Caco-2 (cell line): Measurements from ENCODE around the gene CXCL16. TPM values are rescaled to one million over a fixed set of nuclear protein-coding genes. Genes with fewer than 3 reads are reported as not detected.
A peak's percentile ranks its signal among the peaks of the same experiment; 100 is the strongest.

Experiments
- BruUV-seq: library from RNA; stranded (reverse); fragments of 400-500 nt; replicated peaks from 2 replicates; lab custom pipeline; 2021; lab: Mats Ljungman, UMichigan
- CTCF ChIA-PET: fragments of 300-600 bp; sonication (Branson Sonifier 250); formaldehyde crosslinking; loops from one replicate; lab custom pipeline; 2022; ENCODE audit warnings: antibody characterized with exemption; lab: Charles Lee
- POLR2A ChIA-PET: fragments of 300-600 bp; sonication (Branson Sonifier 250); formaldehyde crosslinking; loops from one replicate; lab custom pipeline; 2022; ENCODE audit warnings: antibody characterized with exemption; lab: Charles Lee
- DNase-seq, 2 experiments: peaks; one replicate each; pipeline versions ENCODE4 v3.0.0 to v3.0.0-alpha.2; 2020 to 2022
- H3K27me3 ChIP-seq: replicated peaks from 2 replicates; pipeline ENCODE4 v1.6.0; 2011; ENCODE audit warnings: low read length; ENCODE audit not compliant: control insufficient read depth, insufficient read depth
- H3K36me3 ChIP-seq: 2 replicates; pipeline ENCODE4 v1.5.1; 2011; ENCODE audit warnings: low read length; ENCODE audit not compliant: control insufficient read depth, insufficient read depth
- H3K4me1 ChIP-seq: fragments of 250-450 bp; sonication (Bioruptor Pico); 2 replicates; pipeline ENCODE4 v1.5.1; 2020; ENCODE audit warnings: mild to moderate bottlenecking
- H3K4me3 ChIP-seq: 2 replicates; pipeline ENCODE4 v1.5.1; 2011; ENCODE audit warnings: low read depth, mild to moderate bottlenecking, control low read depth, low read length
- H3K9me3 ChIP-seq: fragments of 250-450 bp; sonication (Bioruptor Pico); 2 replicates; pipeline ENCODE4 v1.5.1; 2020; ENCODE audit warnings: mild to moderate bottlenecking, moderate library complexity
- H3K27ac Mint-ChIP-seq: one replicate; pipeline ENCODE4 v1.8.0; 2022; ENCODE audit warnings: mixed read lengths; ENCODE audit not compliant: unreplicated experiment
- H3K27me3 Mint-ChIP-seq: one replicate; pipeline ENCODE4 v1.8.0; 2022; ENCODE audit warnings: mixed read lengths; ENCODE audit not compliant: insufficient read depth, unreplicated experiment
- H3K36me3 Mint-ChIP-seq: one replicate; pipeline ENCODE4 v1.8.0; 2022; ENCODE audit warnings: mild to moderate bottlenecking, mixed read lengths; ENCODE audit not compliant: insufficient read depth, unreplicated experiment
- H3K4me1 Mint-ChIP-seq: one replicate; pipeline ENCODE4 v1.8.0; 2022; ENCODE audit warnings: low read depth, mixed read lengths; ENCODE audit not compliant: unreplicated experiment
- H3K4me3 Mint-ChIP-seq: one replicate; pipeline ENCODE4 v1.8.0; 2022; ENCODE audit warnings: mild to moderate bottlenecking, moderate library complexity, mixed read lengths; ENCODE audit not compliant: unreplicated experiment
- H3K9me3 Mint-ChIP-seq: one replicate; pipeline ENCODE4 v1.8.0; 2022; ENCODE audit warnings: mixed read lengths; ENCODE audit not compliant: unreplicated experiment
- CTCF ChIP-seq, 2 experiments: fragments of 200-600 bp in 1 of 2; IDR thresholded peaks; 1 replicate in 1 of 2; 2 replicates in 1 of 2; pipeline versions ENCODE4 v1.5.1 to v1.8.0; 2011 to 2022; ENCODE audit warnings: antibody characterized with exemption in 1 of 2, control low read depth in 1 of 2, inconsistent platforms in 1 of 2, low read depth in 1 of 2, low read length in 1 of 2, mild to moderate bottlenecking in 1 of 2, moderate library complexity in 1 of 2; ENCODE audit not compliant: insufficient read depth in 1 of 2, severe bottlenecking in 1 of 2, unreplicated experiment in 1 of 2
- intact Hi-C: fragments of 100-400 bp; cut with micrococcal nuclease; formaldehyde crosslinking; loops from one replicate; pipeline ENCODE4 v1.10.0; 2022; ENCODE audit not compliant: unreplicated experiment
- total RNA-seq: library from RNA; stranded (reverse); gene quantifications from 2 replicates; pipeline ENCODE4 v1.2.3, GENCODE V29; 2022

CXCL16 gene
- total RNA-seq, 1 experiment from 2014 or later: 55.3 TPM

DNA sequence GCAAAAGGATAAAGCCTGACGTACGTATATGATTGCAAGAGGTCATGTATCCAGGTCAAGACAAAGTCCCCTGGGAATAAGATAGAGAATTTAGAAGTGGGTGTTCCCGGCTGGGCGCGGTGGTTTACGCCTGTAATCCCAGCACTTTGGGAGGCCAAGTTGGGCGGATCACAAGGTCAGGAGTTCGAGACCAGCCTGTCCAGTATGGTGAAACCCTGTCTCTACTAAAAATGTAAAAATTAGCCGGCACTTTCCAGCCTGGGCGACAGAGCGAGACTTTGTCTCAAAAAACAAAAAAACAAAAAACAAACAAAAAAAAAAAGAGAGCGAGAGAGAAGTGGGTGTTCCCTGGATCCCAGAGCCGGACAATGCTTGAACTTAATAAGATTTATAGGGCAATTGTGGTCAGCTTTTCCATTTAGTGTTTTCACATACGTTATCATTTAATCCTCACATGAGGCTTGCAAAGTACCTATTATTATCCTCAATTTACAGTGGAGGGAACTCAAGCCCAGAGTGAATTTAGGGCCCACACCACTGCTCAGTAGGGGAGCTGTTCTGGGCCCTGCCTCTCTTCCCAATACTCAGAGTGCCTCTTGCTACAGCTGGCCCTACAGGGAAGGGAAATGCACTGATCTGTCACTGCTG is 48.6 kb upstream of the CXCL16 start:
- Histone ChIP-seq H3K36me3 (no peaks in the 10 kb centered on the region), H3K4me3 (peak overlapping the region; percentile 21), H3K4me1 (peaks cover 10% of the 10 kb centered on the region), H3K27me3 (no peaks in the 10 kb centered on the region), H3K9me3 (no peaks in the 10 kb centered on the region)
- H3K4me3 Mint-ChIP-seq: peak overlapping the region; percentile 90
- POLR2A ChIA-PET: interaction anchor here (1.3 to 1.4 kb wide), 2 partner anchors 17 to 78 kb away, joined by 3 read pairs; partner anchors contain the start of genes ARRB2 and TM4SF5
- H3K27me3 Mint-ChIP-seq: no peaks in the 10 kb centered on the region
- H3K4me1 Mint-ChIP-seq: peaks cover 6% of the 10 kb centered on the region
- peak overlapping the region; percentile 86 for H3K27ac Mint-ChIP-seq
- TSS peak; percentile 62 for BruUV-seq
- CTCF ChIA-PET: interaction anchor here (1.4 to 4.0 kb wide), 3 partner anchors 17 to 56 kb away, joined by 4 to 31 read pairs (median 13); partner anchors contain the start of genes MED11 and TM4SF5
- no peak for TF ChIP-seq CTCF (IDR thresholded peaks at IDR 0.05; ENCODE audit: insufficient read depth in 1 of 2, low read depth in 1 of 2, low read length in 1 of 2, severe bottlenecking in 1 of 2, unreplicated experiment in 1 of 2)
- H3K9me3 Mint-ChIP-seq: no peaks in the 10 kb centered on the region
- H3K36me3 Mint-ChIP-seq: peaks cover 15% of the 10 kb centered on the region
- DNase-seq: no peak
- intact Hi-C loops: loop anchor here (1.0 kb wide), 1 partner anchor 10 kb away; no protein-coding TSS in a partner anchor

DNA sequence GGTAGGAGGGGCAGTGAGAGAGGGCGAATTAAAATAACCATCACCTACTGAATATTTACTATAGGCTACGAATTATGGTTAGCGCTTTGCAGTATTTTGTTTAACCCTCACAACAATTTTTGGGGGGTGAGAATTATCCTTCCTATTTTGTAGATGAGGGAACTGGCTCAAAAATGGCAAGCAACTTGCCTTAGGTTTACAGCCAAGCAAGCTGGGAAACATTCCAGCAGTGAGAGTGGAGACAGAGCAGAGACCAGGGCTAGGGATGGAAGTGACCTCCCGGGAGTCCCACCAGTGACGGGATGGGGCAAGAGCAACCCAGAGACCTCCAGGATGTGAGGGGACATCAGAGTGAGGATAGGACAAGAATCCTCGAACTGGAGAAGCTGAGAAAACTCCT is 46.8 kb upstream of the CXCL16 start:
- TF ChIP-seq CTCF (IDR thresholded peaks at IDR 0.05; ENCODE audit: insufficient read depth in 1 of 2, low read depth in 1 of 2, low read length in 1 of 2, severe bottlenecking in 1 of 2, unreplicated experiment in 1 of 2): no peak
- Mint-ChIP-seq H3K27me3 (no peaks in the 10 kb centered on the region), H3K27ac (peak overlapping the region; percentile 55), H3K9me3 (no peaks in the 10 kb centered on the region), H3K36me3 (peaks cover 15% of the 10 kb centered on the region), H3K4me3 (no peak overlapping the region), H3K4me1 (peaks cover 6% of the 10 kb centered on the region)
- Histone ChIP-seq H3K9me3 (no peaks in the 10 kb centered on the region), H3K27me3 (no peaks in the 10 kb centered on the region), H3K4me1 (peaks cover 10% of the 10 kb centered on the region), H3K36me3 (no peaks in the 10 kb centered on the region), H3K4me3 (no peak overlapping the region)
- no peak for DNase-seq
- ChIA-PET CTCF (interaction anchor here (0.6 kb wide), 1 partner anchor 13 kb away, joined by 7 read pairs; no protein-coding TSS in a partner anchor), POLR2A (interaction anchor here (0.6 kb wide), 1 partner anchor 49 kb away, joined by 3 read pairs; no protein-coding TSS in a partner anchor)
- intact Hi-C loops: no loop called here
- BruUV-seq: no TSS peak

GRCh38 chr17:4786106-4786511 is 46.4 kb upstream of the CXCL16 start, which contains the start of gene VMO1:
VMO1 (minus strand) TSS chr17:4786364; CDS start chr17:4786352, 12 bp downstream.
- Mint-ChIP-seq H3K4me1 (peaks cover 6% of the 10 kb centered on the region), H3K9me3 (no peaks in the 10 kb centered on the region), H3K27me3 (no peaks in the 10 kb centered on the region), H3K36me3 (peaks cover 15% of the 10 kb centered on the region), H3K4me3 (no peak within 1 kb of the TSS), H3K27ac (peak within 1 kb of the TSS; percentile 86)
- no peak within 1 kb of the TSS for H3K4me3 ChIP-seq
- TF ChIP-seq CTCF (IDR thresholded peaks at IDR 0.05; ENCODE audit: insufficient read depth in 1 of 2, low read depth in 1 of 2, low read length in 1 of 2, severe bottlenecking in 1 of 2, unreplicated experiment in 1 of 2): no peak
- H3K9me3 ChIP-seq: no peaks in the 10 kb centered on the region
- H3K36me3 ChIP-seq: no peaks in the 10 kb centered on the region
- no peak for DNase-seq
- H3K4me1 ChIP-seq: peaks cover 10% of the 10 kb centered on the region
- H3K27me3 ChIP-seq: no peaks in the 10 kb centered on the region
- ChIA-PET POLR2A (interaction anchor here (0.6 kb wide), 1 partner anchor 48 kb away, joined by 3 read pairs; no protein-coding TSS in a partner anchor), CTCF (interaction anchor here (0.6 kb wide), 1 partner anchor 14 kb away, joined by 7 read pairs; no protein-coding TSS in a partner anchor)
- intact Hi-C loops: no loop called here
- no TSS peak for BruUV-seq
